ENCODE measurements around the gene IL1RAPL1.
A peak's percentile ranks its signal among the peaks of the same experiment; 100 is the strongest.

Gene IL1RAPL1

DNA sequence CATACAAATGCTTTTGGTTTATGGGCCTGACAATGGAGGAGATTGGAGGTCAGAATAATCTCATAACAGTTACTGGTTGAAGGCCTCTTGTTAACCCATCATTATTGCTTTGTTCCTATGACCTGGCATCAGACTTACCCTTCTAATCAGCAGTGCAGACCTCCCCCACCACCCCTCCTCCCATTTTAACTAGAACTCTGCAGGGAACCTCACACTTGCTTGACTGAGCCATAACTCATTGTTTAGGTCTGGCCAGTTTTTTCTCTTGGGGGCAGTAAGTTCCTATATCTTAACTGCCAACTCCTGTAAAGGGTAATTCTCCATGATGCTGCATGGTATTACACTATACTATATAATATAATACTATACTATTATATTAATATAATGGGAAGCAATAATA is 609.3 kb downstream of the IL1RAPL1 start:
- no peak for DNase-seq
- Histone ChIP-seq H3K36me3 (replicated peaks) (no peaks in the 10 kb centered on the region), H3K4me3 (ENCODE audit: low read depth, low read length) (no peak overlapping the region), H3K27ac (no peak overlapping the region), H3K27me3 (replicated peaks) (no peaks in the 10 kb centered on the region)
- TF ChIP-seq, protein P1, sequence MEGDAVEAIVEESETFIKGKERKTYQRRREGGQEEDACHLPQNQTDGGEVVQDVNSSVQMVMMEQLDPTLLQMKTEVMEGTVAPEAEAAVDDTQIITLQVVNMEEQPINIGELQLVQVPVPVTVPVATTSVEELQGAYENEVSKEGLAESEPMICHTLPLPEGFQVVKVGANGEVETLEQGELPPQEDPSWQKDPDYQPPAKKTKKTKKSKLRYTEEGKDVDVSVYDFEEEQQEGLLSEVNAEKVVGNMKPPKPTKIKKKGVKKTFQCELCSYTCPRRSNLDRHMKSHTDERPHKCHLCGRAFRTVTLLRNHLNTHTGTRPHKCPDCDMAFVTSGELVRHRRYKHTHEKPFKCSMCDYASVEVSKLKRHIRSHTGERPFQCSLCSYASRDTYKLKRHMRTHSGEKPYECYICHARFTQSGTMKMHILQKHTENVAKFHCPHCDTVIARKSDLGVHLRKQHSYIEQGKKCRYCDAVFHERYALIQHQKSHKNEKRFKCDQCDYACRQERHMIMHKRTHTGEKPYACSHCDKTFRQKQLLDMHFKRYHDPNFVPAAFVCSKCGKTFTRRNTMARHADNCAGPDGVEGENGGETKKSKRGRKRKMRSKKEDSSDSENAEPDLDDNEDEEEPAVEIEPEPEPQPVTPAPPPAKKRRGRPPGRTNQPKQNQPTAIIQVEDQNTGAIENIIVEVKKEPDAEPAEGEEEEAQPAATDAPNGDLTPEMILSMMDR (IDR thresholded peaks at IDR 0.05; ENCODE audit: low read depth, low read length, missing control alignments): no peak
- in situ Hi-C loops (cut with HindIII; ENCODE audit: low pct_ligation_motif_present, low sequenced_read_pairs): no loop called here

DNA sequence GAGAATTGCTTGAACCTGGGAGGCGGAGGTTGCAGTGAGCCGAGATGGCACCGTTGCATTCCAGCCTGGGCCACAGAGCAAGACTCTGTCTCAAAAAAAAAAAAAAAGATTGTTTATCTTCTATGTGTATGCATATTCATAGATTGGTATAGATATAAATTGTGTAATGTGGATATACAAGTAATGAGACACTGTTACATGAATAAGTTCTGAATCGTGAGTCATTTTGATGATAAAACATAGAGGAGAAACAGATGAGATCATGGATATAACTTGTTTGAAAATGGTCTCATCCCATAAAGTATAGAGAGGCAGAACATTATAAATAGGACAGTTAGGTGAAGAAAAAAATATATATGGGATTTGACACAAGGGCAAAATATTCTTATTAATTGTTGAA is 628.0 kb downstream of the IL1RAPL1 start:
- no peak for DNase-seq
- Histone ChIP-seq H3K27ac (no peak overlapping the region), H3K4me3 (ENCODE audit: low read depth, low read length) (no peak overlapping the region), H3K36me3 (replicated peaks) (no peaks in the 10 kb centered on the region), H3K27me3 (replicated peaks) (no peaks in the 10 kb centered on the region)
- in situ Hi-C loops (cut with HindIII; ENCODE audit: low pct_ligation_motif_present, low sequenced_read_pairs): no loop called here
- TF ChIP-seq, protein P1 (IDR thresholded peaks at IDR 0.05; ENCODE audit: low read depth, low read length, missing control alignments): no peak

DNA sequence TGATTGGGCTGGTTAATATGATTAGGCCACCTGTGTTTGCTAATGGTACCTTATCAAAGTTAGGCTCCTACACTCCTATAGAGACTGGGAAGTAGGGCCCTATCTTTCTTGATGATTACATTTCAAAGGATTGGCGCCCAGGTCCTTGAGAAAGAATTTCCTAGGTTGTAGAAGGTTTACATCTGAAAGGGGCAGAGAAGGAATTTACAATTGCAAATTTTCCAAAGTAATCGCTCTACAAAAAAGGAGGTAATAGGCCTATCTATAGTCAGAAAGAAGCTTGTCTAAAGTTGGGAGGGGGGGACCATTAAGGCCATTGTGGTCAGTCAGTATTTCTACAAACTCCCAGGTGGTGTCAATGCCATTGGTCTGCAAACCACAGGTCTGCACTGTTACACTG is 638.4 kb downstream of the IL1RAPL1 start:
- in situ Hi-C loops (cut with HindIII; ENCODE audit: low pct_ligation_motif_present, low sequenced_read_pairs): no loop called here
- H3K36me3 ChIP-seq (replicated peaks): no peaks in the 10 kb centered on the region
- TF ChIP-seq, protein P1 (IDR thresholded peaks at IDR 0.05; ENCODE audit: low read depth, low read length, missing control alignments): no peak
- no peaks in the 10 kb centered on the region for H3K27me3 ChIP-seq (replicated peaks)
- H3K4me3 ChIP-seq (ENCODE audit: low read depth, low read length): no peak overlapping the region
- no peak overlapping the region for H3K27ac ChIP-seq
- DNase-seq: peak; percentile 18

DNA sequence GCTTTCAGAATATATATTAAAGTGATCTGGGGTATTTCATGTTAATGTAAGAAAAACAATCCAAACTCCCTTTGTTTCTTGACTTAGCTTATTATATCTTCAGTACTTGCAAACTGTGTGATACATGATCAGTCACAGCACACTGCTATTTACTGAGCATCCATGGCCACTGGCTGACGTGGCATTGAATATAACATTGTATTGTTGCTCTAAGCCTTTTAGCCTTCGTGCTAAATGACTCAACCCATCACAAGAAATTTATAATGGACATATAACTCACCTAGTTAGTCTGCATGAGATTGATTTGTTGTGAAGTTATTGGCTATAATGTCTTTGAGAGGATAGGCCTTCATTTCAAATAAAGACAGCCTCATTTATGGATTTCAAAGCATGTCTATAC is 642.6 kb downstream of the IL1RAPL1 start:
- H3K4me3 ChIP-seq (ENCODE audit: low read depth, low read length): no peak overlapping the region
- no peaks in the 10 kb centered on the region for H3K36me3 ChIP-seq (replicated peaks)
- TF ChIP-seq, protein P1 (IDR thresholded peaks at IDR 0.05; ENCODE audit: low read depth, low read length, missing control alignments): no peak
- DNase-seq: no peak
- no peaks in the 10 kb centered on the region for H3K27me3 ChIP-seq (replicated peaks)
- in situ Hi-C loops (cut with HindIII; ENCODE audit: low pct_ligation_motif_present, low sequenced_read_pairs): no loop called here
- no peak overlapping the region for H3K27ac ChIP-seq

DNA sequence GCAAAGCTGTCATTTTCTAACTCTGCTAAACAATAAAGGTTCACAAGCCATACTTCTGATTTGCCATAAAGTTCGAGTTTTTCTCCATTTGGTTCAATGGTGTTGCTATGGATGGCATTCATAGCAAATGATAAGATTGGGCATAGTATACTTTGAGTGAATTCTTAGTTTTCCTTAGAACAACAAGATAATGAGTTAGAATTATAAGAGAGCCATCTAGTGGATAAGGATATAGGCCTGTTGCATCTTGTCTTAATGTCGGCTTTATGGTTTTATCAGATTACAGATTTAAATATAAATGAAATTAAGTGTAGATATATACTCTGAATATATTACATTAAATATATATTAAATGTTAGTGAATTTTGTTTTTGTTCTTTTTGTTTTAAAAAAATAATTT is 644.6 kb downstream of the IL1RAPL1 start:
- no peaks in the 10 kb centered on the region for H3K27me3 ChIP-seq (replicated peaks)
- in situ Hi-C loops (cut with HindIII; ENCODE audit: low pct_ligation_motif_present, low sequenced_read_pairs): no loop called here
- no peak for DNase-seq
- H3K4me3 ChIP-seq (ENCODE audit: low read depth, low read length): no peak overlapping the region
- no peaks in the 10 kb centered on the region for H3K36me3 ChIP-seq (replicated peaks)
- TF ChIP-seq, protein P1 (IDR thresholded peaks at IDR 0.05; ENCODE audit: low read depth, low read length, missing control alignments): peak; percentile 18
- no peak overlapping the region for H3K27ac ChIP-seq

DNA sequence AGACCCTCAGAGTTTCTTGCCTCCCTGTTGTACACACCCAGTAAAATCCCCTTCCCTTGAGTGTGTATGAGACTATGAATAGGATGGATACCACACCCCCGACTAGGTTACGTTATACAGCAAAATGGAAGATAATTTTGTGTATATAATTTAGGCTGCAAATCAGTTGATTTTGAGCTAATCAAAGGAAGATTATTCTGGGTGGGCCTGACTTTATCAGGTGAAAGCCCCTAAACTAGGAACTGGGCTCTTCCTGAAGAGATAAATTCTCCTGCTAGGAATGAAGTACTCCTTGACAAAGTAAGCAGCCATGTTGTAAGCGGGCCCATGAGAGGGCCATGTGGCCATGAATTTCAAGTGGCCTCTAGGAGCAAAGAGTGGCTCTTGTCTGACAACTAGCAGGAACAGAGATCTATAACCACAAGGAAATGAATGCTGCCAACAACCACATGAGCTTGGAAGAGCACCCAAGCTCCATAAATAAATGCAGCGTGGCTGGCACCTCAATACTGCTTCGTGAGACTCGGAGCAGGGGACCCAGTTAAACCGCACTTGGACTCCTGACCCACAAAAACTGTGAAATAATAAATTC is 646.4 kb downstream of the IL1RAPL1 start:
- in situ Hi-C loops (cut with HindIII; ENCODE audit: low pct_ligation_motif_present, low sequenced_read_pairs): no loop called here
- TF ChIP-seq, protein P1 (IDR thresholded peaks at IDR 0.05; ENCODE audit: low read depth, low read length, missing control alignments): no peak
- H3K36me3 ChIP-seq (replicated peaks): no peaks in the 10 kb centered on the region

More for the DNA sequence above, 646.4 kb downstream of the IL1RAPL1 start:
- no peak for DNase-seq
- H3K4me3 ChIP-seq (ENCODE audit: low read depth, low read length): no peak overlapping the region
- no peak overlapping the region for H3K27ac ChIP-seq
- no peaks in the 10 kb centered on the region for H3K27me3 ChIP-seq (replicated peaks)

All from brain microvascular endothelial cell (primary cell).